ENCODE measurements around the gene PDE11A. TPM values are rescaled to one million over a fixed set of nuclear protein-coding genes. Genes with fewer than 3 reads are reported as not detected.

The PDE11A gene
- total and polyA plus RNA-seq, 2 experiments from 2014 or later = 0.08 to 0.73 TPM

- Mint-ChIP-seq H3K27ac (no peak overlapping the region), H3K4me1 (no peaks in the 10 kb centered on the region), H3K27me3 (ENCODE audit: insufficient read depth, low read depth, poor library complexity) (no peaks in the 10 kb centered on the region), H3K36me3 (ENCODE audit: low read depth) (no peaks in the 10 kb centered on the region), H3K9me3 (peaks cover 6% of the 10 kb centered on the region; the same call in 2 of the 3 replicates), H3K4me3 (no peak overlapping the region)
- Histone ChIP-seq H3F3A (replicated peaks; ENCODE audit: low read depth) (no peaks in the 10 kb centered on the region), H3K4me3 (no peak overlapping the region), H3K4me1 (ENCODE audit: insufficient read depth) (no peaks in the 10 kb centered on the region), H3K27ac (ENCODE audit: low read depth) (no peak overlapping the region), H4K20me1 (replicated peaks; ENCODE audit: insufficient read depth) (no peaks in the 10 kb centered on the region), H3K27me3 (ENCODE audit: insufficient read depth) (no peaks in the 10 kb centered on the region), H3K79me2 (replicated peaks; ENCODE audit: insufficient read depth) (no peaks in the 10 kb centered on the region), H3K4me2 (no peak overlapping the region), H3K9me2 (ENCODE audit: insufficient read depth) (peaks cover 7% of the 10 kb centered on the region; the same call in 1 of the 2 replicates), H2AFZ (no peak overlapping the region), H3K36me3 (ENCODE audit: insufficient read depth) (no peaks in the 10 kb centered on the region)
- DNase-seq (ENCODE audit: low spot score) (no peak), ATAC-seq (no peak)
- TF ChIP-seq JUNB (IDR thresholded peaks at IDR 0.05; ENCODE audit: unreplicated experiment) = no peak
- TF ChIP-seq EZH2phosphoT487 (IDR thresholded peaks at IDR 0.05; ENCODE audit: unreplicated experiment) = no peak
Observed at GRCh38 chr2:178093471-178093870, 20.9 kb upstream of the PDE11A start.

DNA sequence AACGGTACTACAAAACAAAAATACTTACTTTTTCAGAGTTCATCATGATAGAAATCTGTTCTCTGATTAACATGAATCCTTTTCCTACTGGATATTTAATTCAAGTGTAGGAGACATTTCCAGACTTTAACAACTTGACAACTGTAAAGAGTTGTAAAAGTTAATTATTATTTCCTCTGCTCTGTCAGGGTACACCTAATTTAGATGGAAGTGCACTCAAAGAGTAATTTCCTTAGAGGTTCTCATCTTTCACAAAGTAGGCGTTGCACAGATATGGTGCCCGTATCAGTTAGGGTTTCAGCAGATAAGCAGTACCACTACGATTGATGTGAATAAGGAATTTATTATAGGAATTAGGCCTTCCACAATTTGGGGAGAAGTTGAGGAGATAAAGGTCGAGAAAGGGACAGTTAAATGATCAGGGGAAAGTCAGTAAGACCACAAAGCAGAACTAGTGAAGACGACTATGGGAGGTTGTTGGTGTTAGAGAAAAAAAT, 16.2 kb upstream of the PDE11A start:
- Mint-ChIP-seq H3K9me3 (no peaks in the 10 kb centered on the region), H3K4me1 (no peaks in the 10 kb centered on the region; the same call in 2 of the 3 replicates), H3K4me3 (no peak overlapping the region), H3K27me3 (ENCODE audit: insufficient read depth, low read depth, poor library complexity) (no peaks in the 10 kb centered on the region), H3K36me3 (ENCODE audit: low read depth) (no peaks in the 10 kb centered on the region), H3K27ac (no peak overlapping the region)
- H4K20me1 ChIP-seq (replicated peaks; ENCODE audit: insufficient read depth) = no peaks in the 10 kb centered on the region
- H3K4me2 ChIP-seq = no peak overlapping the region
- H2AFZ ChIP-seq = no peak overlapping the region
- no peak overlapping the region for H3K4me3 ChIP-seq
- no peaks in the 10 kb centered on the region for H3K9me2 ChIP-seq (ENCODE audit: insufficient read depth)
- DNase-seq (ENCODE audit: low spot score) (no peak), ATAC-seq (no peak)
- H3K36me3 ChIP-seq (ENCODE audit: insufficient read depth) = no peaks in the 10 kb centered on the region
- no peak for TF ChIP-seq ZNF462 (CRISPR knock-in tag; IDR thresholded peaks at IDR 0.05)
- TF ChIP-seq, protein P1, sequence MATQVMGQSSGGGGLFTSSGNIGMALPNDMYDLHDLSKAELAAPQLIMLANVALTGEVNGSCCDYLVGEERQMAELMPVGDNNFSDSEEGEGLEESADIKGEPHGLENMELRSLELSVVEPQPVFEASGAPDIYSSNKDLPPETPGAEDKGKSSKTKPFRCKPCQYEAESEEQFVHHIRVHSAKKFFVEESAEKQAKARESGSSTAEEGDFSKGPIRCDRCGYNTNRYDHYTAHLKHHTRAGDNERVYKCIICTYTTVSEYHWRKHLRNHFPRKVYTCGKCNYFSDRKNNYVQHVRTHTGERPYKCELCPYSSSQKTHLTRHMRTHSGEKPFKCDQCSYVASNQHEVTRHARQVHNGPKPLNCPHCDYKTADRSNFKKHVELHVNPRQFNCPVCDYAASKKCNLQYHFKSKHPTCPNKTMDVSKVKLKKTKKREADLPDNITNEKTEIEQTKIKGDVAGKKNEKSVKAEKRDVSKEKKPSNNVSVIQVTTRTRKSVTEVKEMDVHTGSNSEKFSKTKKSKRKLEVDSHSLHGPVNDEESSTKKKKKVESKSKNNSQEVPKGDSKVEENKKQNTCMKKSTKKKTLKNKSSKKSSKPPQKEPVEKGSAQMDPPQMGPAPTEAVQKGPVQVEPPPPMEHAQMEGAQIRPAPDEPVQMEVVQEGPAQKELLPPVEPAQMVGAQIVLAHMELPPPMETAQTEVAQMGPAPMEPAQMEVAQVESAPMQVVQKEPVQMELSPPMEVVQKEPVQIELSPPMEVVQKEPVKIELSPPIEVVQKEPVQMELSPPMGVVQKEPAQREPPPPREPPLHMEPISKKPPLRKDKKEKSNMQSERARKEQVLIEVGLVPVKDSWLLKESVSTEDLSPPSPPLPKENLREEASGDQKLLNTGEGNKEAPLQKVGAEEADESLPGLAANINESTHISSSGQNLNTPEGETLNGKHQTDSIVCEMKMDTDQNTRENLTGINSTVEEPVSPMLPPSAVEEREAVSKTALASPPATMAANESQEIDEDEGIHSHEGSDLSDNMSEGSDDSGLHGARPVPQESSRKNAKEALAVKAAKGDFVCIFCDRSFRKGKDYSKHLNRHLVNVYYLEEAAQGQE (IDR thresholded peaks at IDR 0.05; ENCODE audit: unreplicated experiment) = no peak
- TF ChIP-seq STAT1 (IDR thresholded peaks at IDR 0.05; ENCODE audit: unreplicated experiment) = no peak
- TF ChIP-seq, protein P2, sequence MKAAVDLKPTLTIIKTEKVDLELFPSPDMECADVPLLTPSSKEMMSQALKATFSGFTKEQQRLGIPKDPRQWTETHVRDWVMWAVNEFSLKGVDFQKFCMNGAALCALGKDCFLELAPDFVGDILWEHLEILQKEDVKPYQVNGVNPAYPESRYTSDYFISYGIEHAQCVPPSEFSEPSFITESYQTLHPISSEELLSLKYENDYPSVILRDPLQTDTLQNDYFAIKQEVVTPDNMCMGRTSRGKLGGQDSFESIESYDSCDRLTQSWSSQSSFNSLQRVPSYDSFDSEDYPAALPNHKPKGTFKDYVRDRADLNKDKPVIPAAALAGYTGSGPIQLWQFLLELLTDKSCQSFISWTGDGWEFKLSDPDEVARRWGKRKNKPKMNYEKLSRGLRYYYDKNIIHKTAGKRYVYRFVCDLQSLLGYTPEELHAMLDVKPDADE (IDR thresholded peaks at IDR 0.05) = no peak
- TF ChIP-seq ZNF114 (CRISPR knock-in tag; IDR thresholded peaks at IDR 0.05) = no peak
- no peaks in the 10 kb centered on the region for H3K79me2 ChIP-seq (replicated peaks; ENCODE audit: insufficient read depth)
- H3K4me1 ChIP-seq (ENCODE audit: insufficient read depth) = no peaks in the 10 kb centered on the region
- H3K27me3 ChIP-seq (ENCODE audit: insufficient read depth) = no peaks in the 10 kb centered on the region
- H3K27ac ChIP-seq (ENCODE audit: low read depth) = no peak overlapping the region
- H3F3A ChIP-seq (replicated peaks; ENCODE audit: low read depth) = no peaks in the 10 kb centered on the region
